ENCODE results near the gene SCIN.

The SCIN gene

DNA sequence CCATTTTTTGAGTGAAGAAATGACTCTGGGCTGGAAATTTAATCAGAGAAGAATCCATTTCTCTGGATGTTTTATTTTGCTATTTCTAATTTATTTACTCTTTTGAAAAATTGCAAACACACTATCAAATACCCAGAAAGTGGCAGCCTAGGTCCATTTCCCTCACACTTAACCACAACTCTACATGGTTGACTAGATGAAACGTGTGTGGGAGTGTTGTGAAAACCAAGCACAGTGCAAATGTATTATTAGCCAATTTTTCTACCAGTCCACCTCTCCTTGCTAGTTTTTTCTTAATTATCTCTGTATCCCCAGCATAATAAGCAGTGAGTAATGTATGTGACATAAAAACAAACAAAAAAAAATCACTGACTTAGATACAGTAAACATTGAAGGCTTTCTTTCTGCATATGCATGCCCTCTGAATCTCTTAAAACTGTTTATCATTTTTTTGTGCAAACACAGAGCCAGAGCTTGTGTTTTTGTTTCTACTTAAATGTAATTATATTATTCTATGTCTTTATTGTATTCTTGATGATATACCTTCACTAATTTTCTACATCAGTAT, 30.9 kb downstream of the SCIN start:
- TF ChIP-seq, protein P1, sequence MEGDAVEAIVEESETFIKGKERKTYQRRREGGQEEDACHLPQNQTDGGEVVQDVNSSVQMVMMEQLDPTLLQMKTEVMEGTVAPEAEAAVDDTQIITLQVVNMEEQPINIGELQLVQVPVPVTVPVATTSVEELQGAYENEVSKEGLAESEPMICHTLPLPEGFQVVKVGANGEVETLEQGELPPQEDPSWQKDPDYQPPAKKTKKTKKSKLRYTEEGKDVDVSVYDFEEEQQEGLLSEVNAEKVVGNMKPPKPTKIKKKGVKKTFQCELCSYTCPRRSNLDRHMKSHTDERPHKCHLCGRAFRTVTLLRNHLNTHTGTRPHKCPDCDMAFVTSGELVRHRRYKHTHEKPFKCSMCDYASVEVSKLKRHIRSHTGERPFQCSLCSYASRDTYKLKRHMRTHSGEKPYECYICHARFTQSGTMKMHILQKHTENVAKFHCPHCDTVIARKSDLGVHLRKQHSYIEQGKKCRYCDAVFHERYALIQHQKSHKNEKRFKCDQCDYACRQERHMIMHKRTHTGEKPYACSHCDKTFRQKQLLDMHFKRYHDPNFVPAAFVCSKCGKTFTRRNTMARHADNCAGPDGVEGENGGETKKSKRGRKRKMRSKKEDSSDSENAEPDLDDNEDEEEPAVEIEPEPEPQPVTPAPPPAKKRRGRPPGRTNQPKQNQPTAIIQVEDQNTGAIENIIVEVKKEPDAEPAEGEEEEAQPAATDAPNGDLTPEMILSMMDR (IDR thresholded peaks at IDR 0.05; ENCODE audit: low read depth, low read length, missing control alignments), result no peak
- DNase-seq (ENCODE audit: low read depth), result no peak
- in situ Hi-C loops (cut with HindIII; ENCODE audit: low sequenced_read_pairs), result no loop called here
- no peak overlapping the region for H3K4me3 ChIP-seq (ENCODE audit: low read depth, low read length)

DNA sequence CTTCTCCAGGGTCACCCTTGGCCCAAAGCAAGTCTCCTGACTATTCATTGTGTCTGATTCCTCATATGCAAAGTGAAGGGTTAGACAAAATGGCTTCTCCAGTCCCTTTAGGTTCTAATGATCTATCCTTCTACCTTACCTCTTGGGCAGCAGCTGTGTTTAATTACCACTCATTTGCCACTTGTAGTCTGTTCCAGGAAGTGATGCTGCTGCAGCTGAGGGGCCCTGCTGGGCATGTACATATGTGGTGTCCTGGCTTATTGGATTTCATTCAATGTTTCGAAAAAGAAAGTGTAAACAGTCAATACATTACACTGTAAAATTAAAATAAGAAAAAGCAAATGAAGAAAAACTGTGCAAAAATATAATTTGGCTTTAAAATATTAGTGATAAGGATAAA, 36.6 kb downstream of the SCIN start:
- TF ChIP-seq, protein P1 (IDR thresholded peaks at IDR 0.05; ENCODE audit: low read depth, low read length, missing control alignments), result no peak
- H3K4me3 ChIP-seq (ENCODE audit: low read depth, low read length), result no peak overlapping the region
- no peak for DNase-seq (ENCODE audit: low read depth)
- in situ Hi-C loops (cut with HindIII; ENCODE audit: low sequenced_read_pairs), result no loop called here

DNA sequence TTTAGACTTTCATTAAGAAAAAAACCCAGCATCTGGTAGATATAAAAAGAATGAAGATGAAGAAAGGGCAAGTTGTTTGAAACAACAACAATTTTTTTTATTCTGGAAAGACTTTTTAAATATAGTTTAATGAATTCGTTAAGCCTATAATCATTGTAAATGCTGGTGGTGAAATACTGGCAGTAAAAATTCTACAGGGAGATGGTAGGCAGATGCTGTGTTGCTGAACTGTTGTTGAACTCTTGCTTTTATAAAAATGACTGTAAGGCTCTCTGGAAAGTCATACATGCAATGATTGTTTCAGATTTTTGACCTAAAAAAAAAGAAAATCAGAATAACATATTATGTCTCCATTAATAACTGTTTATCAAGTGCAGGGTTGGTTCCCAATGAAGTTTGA, 39.0 kb downstream of the SCIN start:
- in situ Hi-C loops (cut with HindIII; ENCODE audit: low sequenced_read_pairs), result no loop called here
- TF ChIP-seq, protein P1 (IDR thresholded peaks at IDR 0.05; ENCODE audit: low read depth, low read length, missing control alignments), result no peak
- no peak overlapping the region for H3K4me3 ChIP-seq (ENCODE audit: low read depth, low read length)
- no peak for DNase-seq (ENCODE audit: low read depth)

DNA sequence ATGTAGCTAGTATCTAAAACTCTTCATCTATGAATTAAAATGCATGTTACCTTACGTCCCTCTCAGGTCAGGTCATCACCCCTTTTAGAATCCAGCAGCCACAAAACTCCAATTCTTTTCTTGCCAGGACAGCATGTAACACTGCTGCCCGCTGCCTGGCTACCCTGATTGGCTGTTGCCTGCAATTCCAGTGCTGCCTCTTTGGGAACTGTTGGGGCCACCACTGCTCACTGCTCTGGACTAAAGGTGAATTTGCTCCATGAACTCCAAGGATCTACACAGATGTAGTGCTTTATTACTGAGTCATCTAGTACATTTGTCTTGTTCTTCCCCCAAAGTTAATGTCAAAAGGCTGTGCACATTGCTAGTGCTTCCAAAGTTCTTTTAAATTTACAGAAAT, 40.4 kb downstream of the SCIN start:
- no peak for DNase-seq (ENCODE audit: low read depth)
- TF ChIP-seq, protein P1 (IDR thresholded peaks at IDR 0.05; ENCODE audit: low read depth, low read length, missing control alignments), result no peak
- in situ Hi-C loops (cut with HindIII; ENCODE audit: low sequenced_read_pairs), result no loop called here
- H3K4me3 ChIP-seq (ENCODE audit: low read depth, low read length), result no peak overlapping the region

DNA sequence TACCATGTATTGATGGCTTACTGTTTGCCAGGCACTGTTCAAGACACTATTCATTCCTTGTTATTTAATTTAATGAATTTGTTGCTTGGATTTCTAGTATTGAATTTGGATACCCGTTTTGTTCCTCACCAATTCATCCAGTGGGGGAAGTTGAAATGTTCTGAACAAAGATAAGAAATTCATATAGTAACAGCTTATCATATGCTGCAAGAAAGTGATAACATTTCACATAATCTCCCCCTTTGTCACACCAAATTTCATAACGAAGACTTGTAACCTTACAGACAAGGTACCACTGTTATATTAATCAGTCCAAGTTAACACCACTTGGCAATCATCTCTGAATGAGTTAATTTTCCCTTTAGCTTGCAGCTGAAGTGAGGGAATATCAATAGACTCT, 42.1 kb downstream of the SCIN start:
- in situ Hi-C loops (cut with HindIII; ENCODE audit: low sequenced_read_pairs), result no loop called here
- H3K4me3 ChIP-seq (ENCODE audit: low read depth, low read length), result no peak overlapping the region
- DNase-seq (ENCODE audit: low read depth), result no peak
- TF ChIP-seq, protein P1 (IDR thresholded peaks at IDR 0.05; ENCODE audit: low read depth, low read length, missing control alignments), result no peak

DNA sequence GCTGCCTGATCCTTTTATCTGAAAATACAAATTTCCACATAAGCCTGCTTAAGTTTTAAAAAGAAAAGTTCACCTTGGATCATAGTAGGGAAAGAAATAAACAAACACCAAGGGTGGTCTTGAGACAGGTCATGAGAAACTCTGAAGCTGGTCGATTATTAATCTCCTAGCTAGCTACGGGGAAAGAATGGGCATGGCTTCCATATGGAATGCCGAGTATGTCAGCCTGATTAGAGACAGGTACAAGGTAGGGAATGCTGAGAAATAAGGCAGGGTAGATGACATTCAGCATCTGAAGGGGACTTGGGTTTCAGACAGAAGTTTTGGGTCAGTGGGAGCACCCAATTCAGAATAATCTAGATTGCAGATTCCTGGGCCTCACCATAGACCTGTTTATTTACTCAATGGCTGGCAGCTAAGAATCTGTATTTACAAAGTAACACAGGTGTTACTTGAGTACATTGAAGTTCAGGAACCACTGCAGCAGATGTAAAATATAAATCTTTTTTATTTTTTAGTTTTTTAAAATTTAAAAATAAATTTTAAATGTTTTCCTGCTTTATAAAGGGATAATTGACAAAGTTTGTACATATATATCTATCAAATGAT, 49.0 kb downstream of the SCIN start:
- DNase-seq (ENCODE audit: low read depth), result no peak
- TF ChIP-seq, protein P1 (IDR thresholded peaks at IDR 0.05; ENCODE audit: low read depth, low read length, missing control alignments), result no peak
- no peak overlapping the region for H3K4me3 ChIP-seq (ENCODE audit: low read depth, low read length)
- in situ Hi-C loops (cut with HindIII; ENCODE audit: low sequenced_read_pairs), result no loop called here

All from astrocyte of the cerebellum (primary cell).